ENCODE data around the gene RASL10B.

RASL10B gene

GRCh38 chr17:35752945-35753764 is 21.7 kb downstream of the RASL10B start, which contains the start of gene GAS2L2:
Gene GAS2L2, minus strand, starts transcription at chr17:35753239. Its CDS starts 389 bp downstream, at chr17:35752850.
- POLR2A ChIA-PET = interaction anchor here (0.7 to 1.1 kb wide), 2 partner anchors 20 to 56 kb away, joined by 3 to 4 read pairs; partner anchors contain the start of gene TAF15
- no peak for DNase-seq (ENCODE audit: extremely low spot score)

GRCh38 chr17:35757243-35757642 is 25.8 kb downstream of the RASL10B start:
- no peak for TF ChIP-seq BHLHE40 (IDR thresholded peaks at IDR 0.05; ENCODE audit: borderline replicate concordance)
- ChIA-PET POLR2A (interaction anchor here (1.7 to 3.0 kb wide), 2 partner anchors 51 to 60 kb away, joined by 4 to 14 read pairs; partner anchors contain the start of gene TAF15), CTCF (interaction anchor here (0.6 kb wide), 1 partner anchor 60 kb away, joined by 4 read pairs; no protein-coding TSS in a partner anchor)
- DNase-seq (ENCODE audit: extremely low spot score) = no peak

More at GRCh38 chr17:35752945-35753764, 21.7 kb downstream of the RASL10B start, which contains the start of gene GAS2L2:
- CTCF ChIA-PET = no interaction called here
- TF ChIP-seq FOXK2 (IDR thresholded peaks at IDR 0.05) (no peak), HDGF (IDR thresholded peaks at IDR 0.05; ENCODE audit: borderline replicate concordance) (no peak), FOXA1 (IDR thresholded peaks at IDR 0.05) (no peak), NFRKB (IDR thresholded peaks at IDR 0.05) (no peak), ZNF384 (IDR thresholded peaks at IDR 0.05) (no peak), ARNT (IDR thresholded peaks at IDR 0.05) (no peak), ELF4 (IDR thresholded peaks at IDR 0.05) (no peak), FOXM1 (IDR thresholded peaks at IDR 0.05; ENCODE audit: borderline replicate concordance) (no peak), SUZ12 (IDR thresholded peaks at IDR 0.05) (no peak), LEF1 (IDR thresholded peaks at IDR 0.05; ENCODE audit: borderline replicate concordance) (no peak), TARDBP (IDR thresholded peaks at IDR 0.05) (no peak), SP1 (IDR thresholded peaks at IDR 0.05) (no peak), CTBP1 (IDR thresholded peaks at IDR 0.05; ENCODE audit: borderline replicate concordance) (no peak), BHLHE40 (IDR thresholded peaks at IDR 0.05; ENCODE audit: borderline replicate concordance) (no peak), L3MBTL2 (conservative IDR thresholded peaks at IDR 0.05) (no peak)
- TF ChIP-seq, protein P1, sequence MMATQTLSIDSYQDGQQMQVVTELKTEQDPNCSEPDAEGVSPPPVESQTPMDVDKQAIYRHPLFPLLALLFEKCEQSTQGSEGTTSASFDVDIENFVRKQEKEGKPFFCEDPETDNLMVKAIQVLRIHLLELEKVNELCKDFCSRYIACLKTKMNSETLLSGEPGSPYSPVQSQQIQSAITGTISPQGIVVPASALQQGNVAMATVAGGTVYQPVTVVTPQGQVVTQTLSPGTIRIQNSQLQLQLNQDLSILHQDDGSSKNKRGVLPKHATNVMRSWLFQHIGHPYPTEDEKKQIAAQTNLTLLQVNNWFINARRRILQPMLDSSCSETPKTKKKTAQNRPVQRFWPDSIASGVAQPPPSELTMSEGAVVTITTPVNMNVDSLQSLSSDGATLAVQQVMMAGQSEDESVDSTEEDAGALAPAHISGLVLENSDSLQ (IDR thresholded peaks at IDR 0.05) = no peak

GRCh38 chr17:35760587-35760986 is 29.1 kb downstream of the RASL10B start, which contains the start of gene C17orf50:
Gene C17orf50, plus strand, starts transcription at chr17:35760887. Its CDS starts 55 bp downstream, at chr17:35760942.
- CTCF ChIA-PET = no interaction called here
- DNase-seq (ENCODE audit: extremely low spot score) = no peak
- POLR2A ChIA-PET = interaction anchor here (4.1 kb wide), 1 partner anchor 48 kb away, joined by 23 read pairs; the partner anchor contains the start of gene TAF15
- TF ChIP-seq SP1 (IDR thresholded peaks at IDR 0.05) (no peak), ELF4 (IDR thresholded peaks at IDR 0.05) (no peak), CTBP1 (IDR thresholded peaks at IDR 0.05; ENCODE audit: borderline replicate concordance) (no peak), FOXM1 (IDR thresholded peaks at IDR 0.05; ENCODE audit: borderline replicate concordance) (no peak), ZNF384 (IDR thresholded peaks at IDR 0.05) (no peak), FOXA1 (IDR thresholded peaks at IDR 0.05) (no peak), ARNT (IDR thresholded peaks at IDR 0.05) (no peak), BHLHE40 (IDR thresholded peaks at IDR 0.05; ENCODE audit: borderline replicate concordance) (no peak), TARDBP (IDR thresholded peaks at IDR 0.05) (no peak), L3MBTL2 (conservative IDR thresholded peaks at IDR 0.05) (no peak), SUZ12 (IDR thresholded peaks at IDR 0.05) (no peak), FOXK2 (IDR thresholded peaks at IDR 0.05) (no peak), HDGF (IDR thresholded peaks at IDR 0.05; ENCODE audit: borderline replicate concordance) (no peak), LEF1 (IDR thresholded peaks at IDR 0.05; ENCODE audit: borderline replicate concordance) (no peak)
- TF ChIP-seq, protein P1 (IDR thresholded peaks at IDR 0.05) = no peak

DNA sequence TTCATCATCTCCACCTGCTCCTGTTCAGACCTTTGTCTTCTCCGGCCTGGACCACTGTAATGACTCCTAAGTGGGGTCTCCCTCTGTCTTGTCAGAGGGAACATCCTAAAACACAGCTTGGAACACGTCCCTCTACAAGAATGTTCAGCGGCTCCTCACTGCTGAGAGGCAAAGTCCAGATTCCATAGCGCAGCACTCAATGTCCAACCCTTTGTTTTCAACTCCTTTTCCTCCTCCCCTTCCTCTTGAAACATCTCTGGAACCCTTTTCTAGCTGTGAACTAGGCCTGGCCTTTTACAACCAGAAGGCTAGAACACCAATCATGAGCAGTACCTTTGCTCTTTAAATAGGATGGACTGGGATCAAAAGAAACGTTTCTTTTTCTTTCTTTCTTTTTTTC is 30.2 kb downstream of the RASL10B start:
- no peak for DNase-seq (ENCODE audit: extremely low spot score)
- no peak for TF ChIP-seq ELF4 (IDR thresholded peaks at IDR 0.05)
- TF ChIP-seq LEF1 (IDR thresholded peaks at IDR 0.05; ENCODE audit: borderline replicate concordance) = no peak
- CTCF ChIA-PET = no interaction called here
- POLR2A ChIA-PET = interaction anchor here (4.1 kb wide), 1 partner anchor 47 kb away, joined by 23 read pairs; the partner anchor contains the start of gene TAF15

GRCh38 chr17:35763767-35764122 is 32.3 kb downstream of the RASL10B start:
- no peak for DNase-seq (ENCODE audit: extremely low spot score)
- CTCF ChIA-PET = interaction anchor here (0.6 to 2.4 kb wide), 30 partner anchors 8 to 206 kb away, joined by 3 to 54 read pairs (median 6); partner anchors contain the start of genes MMP28 and TAF15
- TF ChIP-seq, protein P1 (IDR thresholded peaks at IDR 0.05) = no peak
- TF ChIP-seq BHLHE40 (IDR thresholded peaks at IDR 0.05; ENCODE audit: borderline replicate concordance) (no peak), ARNT (IDR thresholded peaks at IDR 0.05) (no peak), LEF1 (IDR thresholded peaks at IDR 0.05; ENCODE audit: borderline replicate concordance) (no peak), ELF4 (IDR thresholded peaks at IDR 0.05) (no peak), FOXK2 (IDR thresholded peaks at IDR 0.05) (no peak), SP1 (IDR thresholded peaks at IDR 0.05) (no peak), SUZ12 (IDR thresholded peaks at IDR 0.05) (no peak), TARDBP (IDR thresholded peaks at IDR 0.05) (no peak), FOXA1 (IDR thresholded peaks at IDR 0.05) (no peak), ZNF384 (IDR thresholded peaks at IDR 0.05) (no peak), CTBP1 (IDR thresholded peaks at IDR 0.05; ENCODE audit: borderline replicate concordance) (no peak), NFRKB (IDR thresholded peaks at IDR 0.05) (no peak), L3MBTL2 (conservative IDR thresholded peaks at IDR 0.05) (no peak), FOXM1 (IDR thresholded peaks at IDR 0.05; ENCODE audit: borderline replicate concordance) (no peak), HDGF (IDR thresholded peaks at IDR 0.05; ENCODE audit: borderline replicate concordance) (no peak)
- POLR2A ChIA-PET = interaction anchor here (0.7 to 6.2 kb wide), 8 partner anchors 13 to 168 kb away, joined by 3 to 104 read pairs (median 7); partner anchors contain the start of gene TAF15
